Esophagus muscularis mucosa (tissue), 3 donors: Measurements from ENCODE around the gene RNF7.

Source experiments
- POLR2A ChIP-seq: fragments of 450-650 bp; IDR thresholded peaks from one replicate; pipeline ENCODE4 v1.6.1; 2017; ENCODE audit warnings: antibody characterized with exemption, moderate library complexity, mild to moderate bottlenecking, low read depth
- POLR2AphosphoS5 ChIP-seq, 2 donors: sonication (generic); formaldehyde crosslinking; IDR thresholded peaks; one replicate each; pipeline ENCODE4 v1.6.1; 2017; ENCODE audit warnings: antibody characterized with exemption in 2 of 2
- TF ChIP-seq, protein P1 (sequence below), 3 experiments: fragments of 200-600 bp in 2 of 3; fragments of 450-650 bp in 1 of 3; sonication (generic) in 2 of 3; IDR thresholded peaks; one replicate each; pipeline ENCODE4 v1.5.1; 2017 to 2019; ENCODE audit warnings: antibody characterized with exemption in 3 of 3, mild to moderate bottlenecking in 2 of 3, moderate library complexity in 1 of 3

GRCh38 chr3:141792495-141792894 is 54.4 kb downstream of the RNF7 start:
- TF ChIP-seq, protein P1, sequence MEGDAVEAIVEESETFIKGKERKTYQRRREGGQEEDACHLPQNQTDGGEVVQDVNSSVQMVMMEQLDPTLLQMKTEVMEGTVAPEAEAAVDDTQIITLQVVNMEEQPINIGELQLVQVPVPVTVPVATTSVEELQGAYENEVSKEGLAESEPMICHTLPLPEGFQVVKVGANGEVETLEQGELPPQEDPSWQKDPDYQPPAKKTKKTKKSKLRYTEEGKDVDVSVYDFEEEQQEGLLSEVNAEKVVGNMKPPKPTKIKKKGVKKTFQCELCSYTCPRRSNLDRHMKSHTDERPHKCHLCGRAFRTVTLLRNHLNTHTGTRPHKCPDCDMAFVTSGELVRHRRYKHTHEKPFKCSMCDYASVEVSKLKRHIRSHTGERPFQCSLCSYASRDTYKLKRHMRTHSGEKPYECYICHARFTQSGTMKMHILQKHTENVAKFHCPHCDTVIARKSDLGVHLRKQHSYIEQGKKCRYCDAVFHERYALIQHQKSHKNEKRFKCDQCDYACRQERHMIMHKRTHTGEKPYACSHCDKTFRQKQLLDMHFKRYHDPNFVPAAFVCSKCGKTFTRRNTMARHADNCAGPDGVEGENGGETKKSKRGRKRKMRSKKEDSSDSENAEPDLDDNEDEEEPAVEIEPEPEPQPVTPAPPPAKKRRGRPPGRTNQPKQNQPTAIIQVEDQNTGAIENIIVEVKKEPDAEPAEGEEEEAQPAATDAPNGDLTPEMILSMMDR (IDR thresholded peaks at IDR 0.05) = no peak
- no peak for TF ChIP-seq POLR2AphosphoS5 (IDR thresholded peaks at IDR 0.05)
- TF ChIP-seq POLR2A = no peak
